Loucy (cell line): Measurements from ENCODE around the gene PRXL2A.

ENCODE experiments used
- H2AFZ ChIP-seq: fragments of 200-600 bp; sonication (generic); 2 replicates; pipeline ENCODE4 v1.6.0; 2016; ENCODE audit warnings: antibody characterized with exemption, mild to moderate bottlenecking, low read length, moderate library complexity
- H3F3A ChIP-seq: fragments of 200-600 bp; 2 replicates; pipeline ENCODE4 v1.6.0; 2016; ENCODE audit warnings: antibody characterized with exemption, low read depth, mild to moderate bottlenecking
- H3K27me3 ChIP-seq: fragments of 200-600 bp; sonication (generic); 2 replicates; pipeline ENCODE4 v1.6.1; 2014; ENCODE audit warnings: low read length, mild to moderate bottlenecking; ENCODE audit not compliant: insufficient read depth, poor library complexity, severe bottlenecking
- H3K36me3 ChIP-seq: fragments of 200-600 bp; sonication (generic); 2 replicates; pipeline ENCODE4 v1.6.1; 2016; ENCODE audit warnings: low read length; ENCODE audit not compliant: insufficient read depth
- H3K4me1 ChIP-seq: fragments of 200-600 bp; sonication (generic); 2 replicates; pipeline ENCODE4 v1.5.1; 2014; ENCODE audit warnings: low read length, mild to moderate bottlenecking; ENCODE audit not compliant: insufficient read depth, poor library complexity, severe bottlenecking
- H3K4me2 ChIP-seq: fragments of 200-600 bp; sonication (generic); 2 replicates; pipeline ENCODE4 v1.6.0; 2014; ENCODE audit warnings: antibody characterized with exemption, low read length, low read depth, mild to moderate bottlenecking; ENCODE audit not compliant: poor library complexity, severe bottlenecking
- H3K4me3 ChIP-seq: fragments of 200-600 bp; sonication (generic); 2 replicates; pipeline ENCODE4 v1.5.1; 2014; ENCODE audit warnings: low read length, mild to moderate bottlenecking, mixed read lengths; ENCODE audit not compliant: poor library complexity, severe bottlenecking
- H3K79me2 ChIP-seq: fragments of 200-600 bp; sonication (generic); 2 replicates; pipeline ENCODE4 v1.6.1; 2014; ENCODE audit warnings: low read length; ENCODE audit not compliant: insufficient read depth
- H3K9ac ChIP-seq: fragments of 200-600 bp; sonication (generic); 2 replicates; pipeline ENCODE4 v1.6.0; 2014; ENCODE audit warnings: mild to moderate bottlenecking, low read depth, low read length, moderate library complexity; ENCODE audit not compliant: poor library complexity, severe bottlenecking
- H3K9me2 ChIP-seq: fragments of 200-600 bp; sonication (generic); replicated peaks from 2 replicates; pipeline ENCODE4 v1.6.1; 2016; ENCODE audit warnings: low read depth, low read length, mixed read lengths
- H3K9me3 ChIP-seq: fragments of 200-600 bp; sonication (generic); 2 replicates; pipeline ENCODE4 v1.6.1; 2014; ENCODE audit warnings: mild to moderate bottlenecking, antibody characterized with exemption, low read length, low read depth; ENCODE audit not compliant: insufficient read depth
- H4K20me1 ChIP-seq: fragments of 200-600 bp; sonication (generic); 2 replicates; pipeline ENCODE4 v1.6.0; 2014; ENCODE audit warnings: antibody characterized with exemption, low read length, mild to moderate bottlenecking; ENCODE audit not compliant: insufficient read depth, poor library complexity, severe bottlenecking
- CTCF ChIP-seq: fragments of 200-600 bp; sonication (generic); conservative IDR thresholded peaks from 2 replicates; pipeline ENCODE4 v1.5.1; 2014; ENCODE audit warnings: mild to moderate bottlenecking, antibody characterized with exemption, low read length
- EZH2phosphoT487 ChIP-seq: fragments of 200-600 bp; IDR thresholded peaks from 2 replicates; pipeline ENCODE4 v1.6.1; 2018; ENCODE audit warnings: antibody characterized with exemption, mild to moderate bottlenecking, moderate library complexity, borderline replicate concordance

PRXL2A gene

GRCh38 chr10:80458638-80459037, 50.3 kb downstream of the PRXL2A start:
- Histone ChIP-seq H3K36me3 (no peaks in the 10 kb centered on the region), H3K79me2 (peaks cover 87% of the 10 kb centered on the region), H3K4me2 (peak overlapping the region; percentile 93), H3K9ac (peak overlapping the region; percentile 33), H3K9me2 (no peaks in the 10 kb centered on the region), H3K9me3 (no peaks in the 10 kb centered on the region), H3F3A (0 out of 2 replicates have a peak, but pooled peaks cover under 1% of the 10 kb centered on the region), H3K27me3 (no peaks in the 10 kb centered on the region), H2AFZ (no peak overlapping the region), H3K4me3 (peak overlapping the region; percentile 66), H3K4me1 (peaks cover 67% of the 10 kb centered on the region), H4K20me1 (peaks cover 42% of the 10 kb centered on the region)
- TF ChIP-seq CTCF = no peak
- no peak for TF ChIP-seq EZH2phosphoT487

GRCh38 chr10:80459047-80459865, 50.9 kb downstream of the PRXL2A start:
- Histone ChIP-seq H2AFZ (no peak overlapping the region), H3K4me3 (peak overlapping the region; percentile 66), H3K4me1 (peaks cover 73% of the 10 kb centered on the region), H3K9ac (peak overlapping the region; percentile 71), H3K9me3 (no peaks in the 10 kb centered on the region), H3K79me2 (peaks cover 93% of the 10 kb centered on the region), H3F3A (no peaks in the 10 kb centered on the region), H4K20me1 (peaks cover 42% of the 10 kb centered on the region), H3K27me3 (no peaks in the 10 kb centered on the region), H3K9me2 (no peaks in the 10 kb centered on the region), H3K4me2 (peak overlapping the region; percentile 93), H3K36me3 (no peaks in the 10 kb centered on the region)
- peak; percentile 34 for TF ChIP-seq CTCF
- TF ChIP-seq EZH2phosphoT487 = no peak

- Histone ChIP-seq H3K9me3 (no peaks in the 10 kb centered on the region), H4K20me1 (peaks cover 38% of the 10 kb centered on the region), H3K4me1 (peaks cover 82% of the 10 kb centered on the region), H2AFZ (no peak overlapping the region), H3K79me2 (peaks cover 97% of the 10 kb centered on the region), H3K4me2 (peak overlapping the region; percentile 93), H3F3A (no peaks in the 10 kb centered on the region), H3K9me2 (no peaks in the 10 kb centered on the region), H3K9ac (peak overlapping the region; percentile 71), H3K4me3 (peak overlapping the region; percentile 15), H3K36me3 (no peaks in the 10 kb centered on the region), H3K27me3 (no peaks in the 10 kb centered on the region)
- TF ChIP-seq EZH2phosphoT487 (no peak), CTCF (no peak)
These were observed 52.3 kb downstream of the PRXL2A start for GRCh38 chr10:80460399-80461207.
